ENCODE results near the gene MYO7B.

DNA sequence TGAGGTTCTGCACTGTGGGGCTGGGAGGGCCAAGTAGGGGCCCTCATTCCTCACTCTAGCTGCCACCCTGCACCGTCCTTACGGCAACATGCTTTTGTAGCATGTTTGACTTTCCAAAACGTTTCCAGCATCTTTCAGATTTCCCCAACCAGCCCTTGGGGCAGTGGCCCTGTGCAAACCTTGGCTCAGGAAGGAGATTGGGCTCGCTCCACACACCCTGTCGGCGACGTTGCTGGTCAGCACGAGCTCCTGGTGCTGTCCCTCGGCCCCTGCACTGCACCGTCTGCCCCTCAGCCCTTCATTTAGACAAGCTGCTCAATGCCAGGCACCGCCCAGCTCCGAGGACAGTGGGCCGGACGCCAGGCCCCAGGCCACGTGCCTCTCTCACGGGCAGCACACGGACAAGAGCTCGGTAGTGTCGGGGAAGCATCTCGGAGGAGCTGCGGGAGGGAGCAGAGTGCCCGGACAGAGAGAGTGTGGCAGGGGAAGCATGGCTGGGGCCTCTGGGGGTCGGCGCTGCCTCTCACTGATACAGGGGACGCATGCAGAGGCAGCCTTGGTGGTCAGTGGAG lies 117.4 kb downstream of the MYO7B start:
- TF ChIP-seq, protein P1, sequence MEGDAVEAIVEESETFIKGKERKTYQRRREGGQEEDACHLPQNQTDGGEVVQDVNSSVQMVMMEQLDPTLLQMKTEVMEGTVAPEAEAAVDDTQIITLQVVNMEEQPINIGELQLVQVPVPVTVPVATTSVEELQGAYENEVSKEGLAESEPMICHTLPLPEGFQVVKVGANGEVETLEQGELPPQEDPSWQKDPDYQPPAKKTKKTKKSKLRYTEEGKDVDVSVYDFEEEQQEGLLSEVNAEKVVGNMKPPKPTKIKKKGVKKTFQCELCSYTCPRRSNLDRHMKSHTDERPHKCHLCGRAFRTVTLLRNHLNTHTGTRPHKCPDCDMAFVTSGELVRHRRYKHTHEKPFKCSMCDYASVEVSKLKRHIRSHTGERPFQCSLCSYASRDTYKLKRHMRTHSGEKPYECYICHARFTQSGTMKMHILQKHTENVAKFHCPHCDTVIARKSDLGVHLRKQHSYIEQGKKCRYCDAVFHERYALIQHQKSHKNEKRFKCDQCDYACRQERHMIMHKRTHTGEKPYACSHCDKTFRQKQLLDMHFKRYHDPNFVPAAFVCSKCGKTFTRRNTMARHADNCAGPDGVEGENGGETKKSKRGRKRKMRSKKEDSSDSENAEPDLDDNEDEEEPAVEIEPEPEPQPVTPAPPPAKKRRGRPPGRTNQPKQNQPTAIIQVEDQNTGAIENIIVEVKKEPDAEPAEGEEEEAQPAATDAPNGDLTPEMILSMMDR (IDR thresholded peaks at IDR 0.05), result no peak
- no peak for TF ChIP-seq POLR2A (IDR thresholded peaks at IDR 0.05)
